Karpas-422 (cell line): ENCODE results near the gene WNT7A. TPM values are rescaled to one million over a fixed set of nuclear protein-coding genes. Genes with fewer than 3 reads are reported as not detected.

Source experiments
- DNase-seq: peaks from one replicate; pipeline ENCODE4 v3.0.0-alpha.2; 2015
- H2AFZ ChIP-seq: fragments of 200-600 bp; sonication (generic); 2 replicates; pipeline ENCODE4 v1.6.1; 2014; ENCODE audit warnings: antibody characterized with exemption, low read length, mixed read lengths
- H3K27ac ChIP-seq: fragments of 200-600 bp; sonication (generic); 2 replicates; pipeline ENCODE4 v1.5.1; 2014; ENCODE audit warnings: mild to moderate bottlenecking, low read length, moderate library complexity
- H3K27me3 ChIP-seq: fragments of 200-600 bp; sonication (generic); 2 replicates; pipeline ENCODE4 v1.6.1; 2014; ENCODE audit warnings: low read length, mixed read lengths
- H3K36me3 ChIP-seq: fragments of 200-600 bp; sonication (generic); 2 replicates; pipeline ENCODE4 v1.6.1; 2014; ENCODE audit warnings: low read length, mixed read lengths; ENCODE audit not compliant: insufficient read depth
- H3K4me1 ChIP-seq: fragments of 200-600 bp; sonication (generic); 2 replicates; pipeline ENCODE4 v1.6.1; 2014; ENCODE audit warnings: mild to moderate bottlenecking, low read length, mixed read lengths
- H3K4me2 ChIP-seq: fragments of 200-600 bp; sonication (generic); 2 replicates; pipeline ENCODE4 v1.6.1; 2014; ENCODE audit warnings: low read length, low read depth, mild to moderate bottlenecking; ENCODE audit not compliant: poor library complexity, severe bottlenecking
- H3K4me3 ChIP-seq: fragments of 200-600 bp; sonication (generic); 2 replicates; pipeline ENCODE4 v1.5.1; 2014; ENCODE audit warnings: mild to moderate bottlenecking, antibody characterized with exemption, low read length, mixed read lengths
- H3K79me2 ChIP-seq: fragments of 200-600 bp; sonication (generic); 2 replicates; pipeline ENCODE4 v1.6.1; 2014; ENCODE audit warnings: mild to moderate bottlenecking, low read length, mixed read lengths
- H3K9ac ChIP-seq: fragments of 200-600 bp; sonication (generic); 2 replicates; pipeline ENCODE4 v1.6.0; 2014; ENCODE audit warnings: low read length
- H3K9me2 ChIP-seq: fragments of 200-600 bp; sonication (generic), shearing (Covaris generic); replicated peaks from 2 replicates; pipeline ENCODE4 v1.6.0; 2014; ENCODE audit warnings: mild to moderate bottlenecking, low read length, moderate library complexity; ENCODE audit not compliant: insufficient read depth
- H3K9me3 ChIP-seq: fragments of 300-700, 200-600 bp; sonication (generic); 2 replicates; pipeline ENCODE4 v1.6.1; 2014; ENCODE audit warnings: low read length, mixed read lengths
- H4K20me1 ChIP-seq: fragments of 200-600 bp; sonication (generic); 2 replicates; pipeline ENCODE4 v1.6.1; 2014; ENCODE audit warnings: mild to moderate bottlenecking, antibody characterized with exemption, low read length, low read depth; ENCODE audit not compliant: insufficient read depth
- total RNA-seq: library from RNA; depleted of rRNA; stranded (reverse); fragments of >200 nt; shearing (Covaris generic); gene quantifications from 2 replicates; pipeline ENCODE4 v1.2.3, GENCODE V29; 2014; ENCODE audit warnings: low replicate concordance

The WNT7A gene
- total RNA-seq, 1 experiment from 2014 or later: not detected

DNA sequence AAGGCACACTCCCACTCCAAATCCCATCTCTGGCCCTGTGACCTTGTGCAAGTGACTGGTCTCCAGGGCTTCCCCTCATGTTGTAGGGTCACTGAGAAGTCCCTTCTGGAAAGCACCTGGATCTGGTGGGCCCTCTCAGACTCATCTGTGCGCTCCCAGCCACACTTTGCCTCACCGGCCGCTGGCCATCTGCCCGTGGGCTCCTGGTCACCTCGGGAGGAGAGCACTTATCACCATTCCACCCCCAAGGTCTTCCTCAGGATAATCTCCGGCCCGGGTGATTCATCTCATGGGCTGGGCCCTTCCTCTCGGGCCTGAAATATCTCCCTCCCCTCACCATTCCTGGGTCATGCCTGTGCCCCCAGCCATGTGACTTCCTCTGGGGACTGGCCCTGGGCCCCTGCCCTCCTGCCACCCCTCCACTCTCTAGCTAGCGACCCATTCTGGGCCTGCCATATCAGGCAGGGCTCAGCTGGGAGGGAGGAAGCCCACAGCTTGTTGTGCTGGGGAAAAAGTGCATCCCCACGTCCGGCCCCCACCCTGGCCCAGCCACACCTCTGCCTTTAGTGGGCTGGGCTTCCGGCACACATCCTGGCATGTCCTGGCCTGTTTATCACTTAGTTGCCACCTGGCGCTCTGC lies 10.6 kb upstream of the WNT7A start:
- no peaks in the 10 kb centered on the region for H4K20me1 ChIP-seq
- no peaks in the 10 kb centered on the region for H3K4me1 ChIP-seq
- no peaks in the 10 kb centered on the region for H3K27me3 ChIP-seq
- H3K9ac ChIP-seq: no peak overlapping the region
- no peak overlapping the region for H3K27ac ChIP-seq
- DNase-seq: no peak
- no peak overlapping the region for H3K4me2 ChIP-seq
- H3K9me3 ChIP-seq: no peaks in the 10 kb centered on the region
- H3K9me2 ChIP-seq: no peaks in the 10 kb centered on the region
- no peak overlapping the region for H3K4me3 ChIP-seq
- no peaks in the 10 kb centered on the region for H3K79me2 ChIP-seq
- no peaks in the 10 kb centered on the region for H3K36me3 ChIP-seq
- H2AFZ ChIP-seq: no peak overlapping the region

DNA sequence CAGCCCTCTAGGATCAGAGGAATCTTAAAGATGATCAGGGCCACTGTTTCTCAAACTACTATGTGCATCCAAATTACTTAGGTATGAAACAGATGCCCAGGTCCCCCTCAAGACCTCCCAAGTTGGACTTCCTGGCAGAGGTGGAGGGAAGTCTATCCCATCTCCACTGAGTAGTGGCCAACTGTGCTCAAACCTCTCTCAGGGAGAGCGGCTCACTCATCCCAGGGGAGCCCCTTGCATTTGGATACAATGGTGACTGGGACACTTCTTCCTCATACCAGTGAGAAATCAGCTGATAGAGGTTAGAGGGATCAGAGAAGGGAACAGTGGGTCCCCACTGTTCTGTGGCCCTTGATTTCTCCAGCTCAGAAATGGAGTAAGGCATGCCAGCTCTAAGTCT lies 8.7 kb upstream of the WNT7A start:
- DNase-seq: no peak
- no peaks in the 10 kb centered on the region for H3K9me3 ChIP-seq
- no peaks in the 10 kb centered on the region for H4K20me1 ChIP-seq
- no peaks in the 10 kb centered on the region for H3K27me3 ChIP-seq
- no peak overlapping the region for H2AFZ ChIP-seq
- no peak overlapping the region for H3K4me3 ChIP-seq
- no peak overlapping the region for H3K4me2 ChIP-seq
- no peaks in the 10 kb centered on the region for H3K4me1 ChIP-seq
- H3K27ac ChIP-seq: no peak overlapping the region
- H3K9ac ChIP-seq: no peak overlapping the region
- no peaks in the 10 kb centered on the region for H3K36me3 ChIP-seq
- H3K9me2 ChIP-seq: no peaks in the 10 kb centered on the region
- H3K79me2 ChIP-seq: no peaks in the 10 kb centered on the region

GRCh38 chr3:13887495-13888300 lies 7.8 kb upstream of the WNT7A start:
- Histone ChIP-seq H3K4me3 (no peak overlapping the region), H3K9me2 (no peaks in the 10 kb centered on the region), H3K9me3 (no peaks in the 10 kb centered on the region), H2AFZ (no peak overlapping the region), H4K20me1 (no peaks in the 10 kb centered on the region), H3K4me2 (no peak overlapping the region), H3K36me3 (no peaks in the 10 kb centered on the region), H3K9ac (no peak overlapping the region), H3K79me2 (no peaks in the 10 kb centered on the region), H3K4me1 (no peaks in the 10 kb centered on the region), H3K27ac (no peak overlapping the region), H3K27me3 (no peaks in the 10 kb centered on the region)
- no peak for DNase-seq

- H3K79me2 ChIP-seq: no peaks in the 10 kb centered on the region
- H4K20me1 ChIP-seq: no peaks in the 10 kb centered on the region
- H3K9me3 ChIP-seq: no peaks in the 10 kb centered on the region
- H3K27me3 ChIP-seq: no peaks in the 10 kb centered on the region
- H3K27ac ChIP-seq: no peak overlapping the region
- no peaks in the 10 kb centered on the region for H3K4me1 ChIP-seq
- no peak overlapping the region for H3K9ac ChIP-seq
- no peaks in the 10 kb centered on the region for H3K36me3 ChIP-seq
- no peak overlapping the region for H3K4me2 ChIP-seq
- DNase-seq: no peak
- no peak overlapping the region for H2AFZ ChIP-seq
- no peaks in the 10 kb centered on the region for H3K9me2 ChIP-seq
- H3K4me3 ChIP-seq: no peak overlapping the region
Measured at GRCh38 chr3:13886593-13887129, 6.8 kb upstream of the WNT7A start.

DNA sequence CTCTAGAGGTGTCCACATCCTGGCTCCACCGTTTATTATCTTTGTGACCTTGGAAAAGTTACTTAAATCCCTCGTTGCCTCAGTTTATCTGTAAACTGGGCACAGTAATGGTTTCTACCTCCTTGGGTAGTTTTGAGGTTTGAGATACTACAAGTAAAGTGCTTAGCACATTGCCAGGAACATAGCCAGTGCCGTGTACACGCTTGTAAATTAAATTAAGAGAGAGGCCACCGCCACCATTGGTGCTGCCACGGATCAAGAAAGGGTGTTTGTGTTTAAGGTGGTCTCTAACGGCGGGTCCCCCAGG lies 5.8 kb upstream of the WNT7A start:
- H3K9me2 ChIP-seq: no peaks in the 10 kb centered on the region
- H2AFZ ChIP-seq: no peak overlapping the region
- no peak overlapping the region for H3K4me2 ChIP-seq

GRCh38 chr3:13884851-13885703 lies 5.2 kb upstream of the WNT7A start:
- Histone ChIP-seq H3K4me1 (no peaks in the 10 kb centered on the region), H2AFZ (no peak overlapping the region)

More for the DNA sequence above, 5.8 kb upstream of the WNT7A start:
- Histone ChIP-seq H3K27ac (no peak overlapping the region), H3K27me3 (no peaks in the 10 kb centered on the region), H3K9me3 (no peaks in the 10 kb centered on the region), H3K4me1 (no peaks in the 10 kb centered on the region), H3K79me2 (no peaks in the 10 kb centered on the region), H3K36me3 (no peaks in the 10 kb centered on the region), H3K9ac (no peak overlapping the region), H3K4me3 (no peak overlapping the region), H4K20me1 (no peaks in the 10 kb centered on the region)
- no peak for DNase-seq

DNA sequence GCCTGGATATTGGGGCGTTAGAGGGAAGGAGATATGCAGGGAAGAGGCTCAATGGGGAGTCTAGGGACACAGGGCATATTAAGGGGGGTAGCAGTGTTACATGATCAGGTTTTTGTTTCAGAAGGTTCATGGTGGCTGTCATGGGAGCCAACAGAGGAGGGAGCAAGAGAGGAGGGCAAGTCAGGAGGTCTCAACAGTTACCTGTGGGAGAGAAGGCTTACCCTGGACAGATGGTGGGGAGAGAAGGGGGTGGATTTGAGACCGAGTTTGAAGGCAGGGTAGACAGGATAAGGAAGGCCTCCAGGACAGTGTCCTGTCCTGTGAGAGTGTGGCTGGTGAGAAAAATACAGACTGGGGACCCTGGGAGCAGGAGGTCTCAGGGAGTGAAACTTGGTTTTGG lies 3.8 kb upstream of the WNT7A start:
- H2AFZ ChIP-seq: no peak overlapping the region
- no peaks in the 10 kb centered on the region for H3K36me3 ChIP-seq
- no peak overlapping the region for H3K4me3 ChIP-seq
- H3K4me2 ChIP-seq: no peak overlapping the region
- H3K9me2 ChIP-seq: no peaks in the 10 kb centered on the region
- no peaks in the 10 kb centered on the region for H4K20me1 ChIP-seq
- no peaks in the 10 kb centered on the region for H3K9me3 ChIP-seq
- H3K9ac ChIP-seq: no peak overlapping the region
- H3K27me3 ChIP-seq: no peaks in the 10 kb centered on the region
- H3K27ac ChIP-seq: no peak overlapping the region
- no peaks in the 10 kb centered on the region for H3K4me1 ChIP-seq
- no peak for DNase-seq
- H3K79me2 ChIP-seq: no peaks in the 10 kb centered on the region

More at GRCh38 chr3:13884851-13885703, 5.2 kb upstream of the WNT7A start:
- Histone ChIP-seq H3K9ac (no peak overlapping the region), H3K27me3 (no peaks in the 10 kb centered on the region), H3K4me3 (no peak overlapping the region), H4K20me1 (no peaks in the 10 kb centered on the region), H3K4me2 (no peak overlapping the region), H3K79me2 (no peaks in the 10 kb centered on the region), H3K9me3 (no peaks in the 10 kb centered on the region), H3K36me3 (no peaks in the 10 kb centered on the region), H3K9me2 (no peaks in the 10 kb centered on the region), H3K27ac (no peak overlapping the region)
- DNase-seq: peak; percentile 82

- no peak overlapping the region for H3K9ac ChIP-seq
- H3K4me1 ChIP-seq: no peaks in the 10 kb centered on the region
- no peak overlapping the region for H3K4me2 ChIP-seq
- no peaks in the 10 kb centered on the region for H3K9me3 ChIP-seq
- H3K27me3 ChIP-seq: no peaks in the 10 kb centered on the region
- no peaks in the 10 kb centered on the region for H3K79me2 ChIP-seq
- no peak overlapping the region for H3K4me3 ChIP-seq
- no peaks in the 10 kb centered on the region for H4K20me1 ChIP-seq
- no peak overlapping the region for H3K27ac ChIP-seq
- no peaks in the 10 kb centered on the region for H3K9me2 ChIP-seq
- no peaks in the 10 kb centered on the region for H3K36me3 ChIP-seq
- no peak for DNase-seq
- H2AFZ ChIP-seq: no peak overlapping the region
Measured at GRCh38 chr3:13882876-13883275, 3.0 kb upstream of the WNT7A start.
